K562 (cell line): Measurements from ENCODE around the gene AGAP1. TPM values are rescaled to one million over a fixed set of nuclear protein-coding genes. Genes with fewer than 3 reads are reported as not detected.

Experiments used
- CC2D1A ChIP-seq: fragments of 450-650 bp; IDR thresholded peaks from 2 replicates; pipeline ENCODE4 v1.6.1; 2017; ENCODE audit warnings: mild to moderate bottlenecking
- CCNT2 ChIP-seq: IDR thresholded peaks from 2 replicates; pipeline ENCODE4 v1.6.1; 2011; ENCODE audit warnings: borderline replicate concordance, low read depth, mild to moderate bottlenecking, moderate library complexity, mixed read lengths, low read length; ENCODE audit not compliant: insufficient read length; ENCODE audit errors: extremely low read depth
- EP300 ChIP-seq: IDR thresholded peaks from 2 replicates; pipeline ENCODE4 v1.6.1; 2012; ENCODE audit warnings: low read length, improper control_type of control experiment
- HMBOX1 ChIP-seq: sonication (generic); IDR thresholded peaks from 2 replicates; pipeline ENCODE4 v1.6.1; 2016
- HMGN3 ChIP-seq: IDR thresholded peaks from 2 replicates; pipeline ENCODE4 v1.6.1; 2011; ENCODE audit warnings: borderline replicate concordance, low read depth, mild to moderate bottlenecking, mixed read lengths, low read length; ENCODE audit not compliant: insufficient read length; ENCODE audit errors: extremely low read depth
- MBD2 ChIP-seq: sonication (generic); IDR thresholded peaks from 2 replicates; pipeline ENCODE4 v1.6.1; 2016; ENCODE audit warnings: low read depth, borderline replicate concordance
- MTA1 ChIP-seq: fragments of 450-650 bp; IDR thresholded peaks from 2 replicates; pipeline ENCODE4 v1.6.1; 2017; ENCODE audit warnings: borderline replicate concordance
- MTA2 ChIP-seq: fragments of 450-650 bp; IDR thresholded peaks from 2 replicates; pipeline ENCODE4 v1.6.1; 2016; ENCODE audit warnings: low read depth
- MYC ChIP-seq, 2 experiments: fragments of 250-450 bp in 1 of 2; sonication (Bioruptor Pico) in 1 of 2; IDR thresholded peaks; 2 replicates each; pipeline versions ENCODE4 v1.5.1 to v1.6.1; 2012 to 2021; ENCODE audit warnings: low read depth in 2 of 2, borderline replicate concordance in 1 of 2, improper control_type of control experiment in 1 of 2, low read length in 1 of 2, mild to moderate bottlenecking in 1 of 2, moderate library complexity in 1 of 2
- NBN ChIP-seq: fragments of 450-650 bp; IDR thresholded peaks from 2 replicates; pipeline ENCODE4 v1.6.1; 2016; ENCODE audit warnings: low read depth, mild to moderate bottlenecking
- NCOA4 ChIP-seq: fragments of 450-650 bp; IDR thresholded peaks from 2 replicates; pipeline ENCODE4 v1.6.1; 2018; ENCODE audit warnings: mild to moderate bottlenecking; ENCODE audit not compliant: partially characterized antibody
- NFE2 ChIP-seq: IDR thresholded peaks from 2 replicates; pipeline ENCODE4 v1.6.1; 2014; ENCODE audit warnings: antibody characterized with exemption, low read depth
- NR2C1 ChIP-seq, 2 experiments: fragments of 450-650 bp; IDR thresholded peaks; 2 replicates each; pipeline ENCODE4 v1.6.1; 2017; ENCODE audit warnings: mild to moderate bottlenecking in 2 of 2, antibody characterized with exemption in 1 of 2, inconsistent platforms in 1 of 2, missing compliant biosample characterization in 1 of 2, missing genetic modification characterization in 1 of 2
- POLR2H ChIP-seq: IDR thresholded peaks from 2 replicates; pipeline ENCODE4 v1.6.1; 2016; ENCODE audit warnings: missing genetic modification characterization, low read depth, mild to moderate bottlenecking, control low read depth, missing compliant biosample characterization, moderate library complexity
- TCF3 ChIP-seq: sonication (generic); formaldehyde crosslinking; IDR thresholded peaks from 2 replicates; pipeline ENCODE4 v1.4.0; 2020; ENCODE audit warnings: mild to moderate bottlenecking, missing genetic modification reagents
- THRB ChIP-seq: fragments of 450-650 bp; formaldehyde crosslinking; conservative IDR thresholded peaks from 2 replicates; pipeline ENCODE4 v1.4.0; 2022; ENCODE audit warnings: mild to moderate bottlenecking, missing genetic modification characterization
- YBX1 ChIP-seq: fragments of 450-650 bp; IDR thresholded peaks from 2 replicates; pipeline ENCODE4 v1.7.1; 2016; ENCODE audit warnings: mild to moderate bottlenecking
- ZBTB33 ChIP-seq: sonication (generic); formaldehyde crosslinking; IDR thresholded peaks from 2 replicates; pipeline ENCODE4 v1.8.1; 2023; ENCODE audit warnings: mild to moderate bottlenecking, missing genetic modification reagents
- ZNF592 ChIP-seq: fragments of 450-650 bp; IDR thresholded peaks from 2 replicates; pipeline ENCODE4 v1.6.1; 2017; ENCODE audit warnings: antibody characterized with exemption, mild to moderate bottlenecking
- polyA plus RNA-seq, 8 experiments: library from polyadenylated mRNA; depleted of rRNA in 4 of 8; stranded (reverse) in 5 of 8; unstranded in 3 of 8; fragments of >200 nt; fragmentation: Nextera tagmentation in 2 of 8; fragmentation: Illumina TruSeq in 1 of 8; extraction: Ambion mirVana in 2 of 8; extraction: Trizol in 1 of 8; gene quantifications; 2 replicates each; pipeline versions ENCODE4 v1.2.1 to v1.2.3, GENCODE V29; 2011 to 2014; ENCODE audit warnings: inconsistent platforms in 1 of 8, missing spikeins in 1 of 8
- total RNA-seq, 7 experiments: library from RNA; depleted of rRNA in 6 of 7; stranded (reverse); fragments of >200 nt in 6 of 7; fragmentation: Illumina TruSeq in 2 of 7; extraction: Trizol in 2 of 7; gene quantifications; 2 replicates each; pipeline versions ENCODE4 v1.2.1 to v1.2.3, GENCODE V29; 2011 to 2021; ENCODE audit warnings: low replicate concordance in 1 of 7

The AGAP1 gene
- total and polyA plus RNA-seq, 9 of the 15 experiments (the other 6 are each of a cell fraction or from before 2014, with no cell fraction given): 1.3 to 24.0 (median 10.6) TPM

- TF ChIP-seq NBN (peak; percentile 64; the same call in 1 of the 2 replicates), EP300 (peak; percentile 97), MTA1 (peak; percentile 62), CC2D1A (peak; percentile 90), MYC (IDR thresholded peaks at IDR 0.05; ENCODE audit: low read depth, low read length) (peak; percentile 94), MYC (CRISPR knock-in tag; IDR thresholded peaks at IDR 0.05; ENCODE audit: borderline replicate concordance, low read depth) (no peak), TCF3 (peak; percentile 98), HMGN3 (peak; percentile 89), NFE2 (0 out of 2 replicates have a peak, but pooled peaks have one; percentile 26), ZNF592 (peak; percentile 59; the same call in 1 of the 2 replicates), POLR2H (tag) (peak; percentile 60; the same call in 1 of the 2 replicates), MTA2 (peak; percentile 98), CCNT2 (peak; percentile 97), MBD2 (peak; percentile 58; the same call in 1 of the 2 replicates), HMBOX1 (peak; percentile 30; the same call in 1 of the 2 replicates), NCOA4 (peak; percentile 42), NR2C1 (IDR thresholded peaks at IDR 0.05) (no peak; the same call in 1 of the 2 replicates), NR2C1 (tag; IDR thresholded peaks at IDR 0.05) (0 out of 2 replicates have a peak, but pooled peaks have one; percentile 49), THRB (CRISPR knock-in tag) (peak; percentile 63; the same call in 1 of the 2 replicates), YBX1 (no peak), ZBTB33 (CRISPR knock-in tag) (peak; percentile 48; the same call in 1 of the 2 replicates)
Measured at GRCh38 chr2:236073246-236073645, 579.4 kb downstream of the AGAP1 start (continued).
